GM12874 (cell line): ENCODE results near the gene GPR176.

Experiments used
- TF ChIP-seq, protein P1 (sequence below): IDR thresholded peaks from 2 replicates; pipeline ENCODE4 v1.5.1; 2011; ENCODE audit warnings: low read depth, mild to moderate bottlenecking, control low read depth, low read length, moderate library complexity; ENCODE audit not compliant: insufficient read depth

The GPR176 gene

DNA sequence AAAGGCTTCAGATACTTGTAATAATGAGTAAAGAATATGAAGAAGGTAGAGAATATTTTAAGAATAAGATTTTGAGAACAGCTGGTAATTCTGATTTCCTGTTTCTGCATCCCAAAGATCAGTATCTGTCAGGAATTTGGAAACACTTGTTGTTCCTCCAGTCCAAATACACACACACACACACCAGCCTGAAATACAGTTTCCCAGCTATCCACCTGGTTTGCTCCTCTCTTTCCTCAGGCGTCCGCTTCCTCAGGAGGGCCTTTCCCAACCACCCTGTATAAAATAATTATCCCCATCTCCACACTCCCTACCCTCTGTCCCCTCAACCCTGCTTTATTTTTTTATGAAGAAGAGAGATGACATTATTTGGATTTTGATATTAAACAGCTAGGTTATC, 135.4 kb downstream of the GPR176 start:
- TF ChIP-seq, protein P1, sequence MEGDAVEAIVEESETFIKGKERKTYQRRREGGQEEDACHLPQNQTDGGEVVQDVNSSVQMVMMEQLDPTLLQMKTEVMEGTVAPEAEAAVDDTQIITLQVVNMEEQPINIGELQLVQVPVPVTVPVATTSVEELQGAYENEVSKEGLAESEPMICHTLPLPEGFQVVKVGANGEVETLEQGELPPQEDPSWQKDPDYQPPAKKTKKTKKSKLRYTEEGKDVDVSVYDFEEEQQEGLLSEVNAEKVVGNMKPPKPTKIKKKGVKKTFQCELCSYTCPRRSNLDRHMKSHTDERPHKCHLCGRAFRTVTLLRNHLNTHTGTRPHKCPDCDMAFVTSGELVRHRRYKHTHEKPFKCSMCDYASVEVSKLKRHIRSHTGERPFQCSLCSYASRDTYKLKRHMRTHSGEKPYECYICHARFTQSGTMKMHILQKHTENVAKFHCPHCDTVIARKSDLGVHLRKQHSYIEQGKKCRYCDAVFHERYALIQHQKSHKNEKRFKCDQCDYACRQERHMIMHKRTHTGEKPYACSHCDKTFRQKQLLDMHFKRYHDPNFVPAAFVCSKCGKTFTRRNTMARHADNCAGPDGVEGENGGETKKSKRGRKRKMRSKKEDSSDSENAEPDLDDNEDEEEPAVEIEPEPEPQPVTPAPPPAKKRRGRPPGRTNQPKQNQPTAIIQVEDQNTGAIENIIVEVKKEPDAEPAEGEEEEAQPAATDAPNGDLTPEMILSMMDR: no peak

DNA sequence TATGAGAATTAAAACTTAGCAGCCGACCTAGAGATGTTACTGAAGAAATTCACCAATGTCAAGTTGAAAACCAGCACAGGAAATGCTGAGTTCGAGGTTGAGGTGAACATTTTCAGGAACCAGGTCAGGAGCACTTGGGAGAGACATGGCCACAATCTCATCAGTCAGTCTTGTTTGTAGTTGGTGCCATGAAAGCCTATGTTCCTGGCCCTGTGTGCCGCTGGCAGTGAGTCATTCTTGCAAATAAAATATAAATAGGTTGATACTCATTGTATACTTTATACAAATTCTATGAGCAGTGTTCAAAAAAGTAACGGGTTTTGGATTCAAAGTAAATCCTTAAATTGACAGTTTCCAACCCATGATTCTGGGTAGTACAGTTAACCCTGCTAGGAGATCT, 135.9 kb downstream of the GPR176 start:
- TF ChIP-seq, protein P1: no peak

DNA sequence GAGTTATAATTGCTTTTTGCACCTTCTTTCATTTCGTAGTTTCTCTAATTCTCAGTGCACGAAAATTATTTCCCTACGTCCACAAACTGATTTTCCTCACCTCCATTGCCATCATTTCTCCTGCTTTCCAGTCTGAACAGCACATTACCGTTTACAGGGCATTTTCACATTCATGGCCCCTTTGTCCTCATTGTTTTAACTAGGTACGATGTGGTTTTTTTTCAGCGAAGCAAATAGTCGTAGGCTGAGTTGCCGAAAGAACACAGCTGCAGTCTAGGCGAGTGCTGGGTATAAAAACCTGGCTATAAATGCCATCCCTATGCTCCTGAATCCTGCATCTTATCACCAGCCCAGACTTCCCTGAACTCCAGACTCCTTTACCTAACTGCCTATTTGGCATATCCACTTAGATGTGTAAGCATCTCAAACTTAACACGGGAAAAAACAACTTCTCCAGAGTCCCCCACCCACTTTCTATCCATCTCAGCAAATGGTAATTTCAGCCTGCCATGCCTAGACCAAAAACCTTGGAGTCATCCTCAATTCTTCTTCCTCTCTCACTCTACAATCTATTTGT, 136.7 kb downstream of the GPR176 start:
- TF ChIP-seq, protein P1: no peak

DNA sequence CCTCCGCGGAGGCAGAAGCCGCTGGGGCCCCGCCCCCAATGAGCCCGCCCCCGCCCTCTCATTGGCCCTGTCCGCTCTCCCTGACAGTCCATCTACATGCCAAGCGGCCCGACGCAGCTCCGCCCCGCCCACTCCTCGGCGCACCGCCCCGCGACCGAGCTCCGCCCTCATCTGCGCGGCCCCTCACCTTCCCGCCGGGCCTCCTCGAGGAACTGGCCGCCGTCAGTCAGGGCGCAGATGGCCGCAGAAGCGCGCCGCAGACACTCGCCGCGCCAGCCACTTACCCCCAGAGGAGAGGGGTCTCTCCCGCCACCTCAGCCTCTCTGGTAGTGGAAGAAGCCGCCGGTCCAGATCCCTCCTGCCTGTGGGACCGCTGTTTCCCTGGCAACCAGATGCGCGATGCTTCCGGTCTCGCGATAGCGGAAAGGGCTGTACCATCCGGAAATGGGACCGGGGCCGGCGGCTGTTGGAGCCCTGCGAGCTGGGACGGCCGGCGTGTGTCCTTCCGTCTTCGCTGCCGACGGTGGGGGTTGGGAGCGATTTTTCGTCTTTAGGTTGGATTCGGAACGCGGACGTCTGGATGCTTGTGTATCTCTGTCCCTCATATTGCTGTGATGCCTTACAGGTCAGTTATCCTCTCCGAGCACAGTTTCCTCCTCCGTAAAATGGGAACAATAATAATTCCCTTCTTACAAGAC, 137.5 kb downstream of the GPR176 start, which contains the start of gene FSIP1:
TSS of gene FSIP1 (minus strand) at position 401 of the 698 bp plus-strand sequence. CDS start 6,317 bp downstream, outside the sequence.
- TF ChIP-seq, protein P1: no peak

DNA sequence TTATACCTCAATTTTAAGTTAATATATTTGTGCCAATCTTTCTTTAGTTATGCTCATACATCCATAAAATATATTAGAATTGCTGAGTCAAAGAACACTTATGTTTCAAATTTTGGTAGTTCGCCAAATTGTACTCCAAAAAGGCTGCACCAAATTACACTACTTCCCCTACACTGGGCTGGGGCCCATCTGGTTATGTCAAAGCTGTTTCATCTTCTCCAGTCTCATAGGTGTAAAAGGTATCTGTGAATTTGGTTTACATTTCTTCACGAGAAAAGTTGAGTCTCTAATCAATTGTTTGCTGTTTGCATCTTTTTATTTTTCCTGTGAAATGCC, 138.1 kb downstream of the GPR176 start:
- TF ChIP-seq, protein P1: no peak

DNA sequence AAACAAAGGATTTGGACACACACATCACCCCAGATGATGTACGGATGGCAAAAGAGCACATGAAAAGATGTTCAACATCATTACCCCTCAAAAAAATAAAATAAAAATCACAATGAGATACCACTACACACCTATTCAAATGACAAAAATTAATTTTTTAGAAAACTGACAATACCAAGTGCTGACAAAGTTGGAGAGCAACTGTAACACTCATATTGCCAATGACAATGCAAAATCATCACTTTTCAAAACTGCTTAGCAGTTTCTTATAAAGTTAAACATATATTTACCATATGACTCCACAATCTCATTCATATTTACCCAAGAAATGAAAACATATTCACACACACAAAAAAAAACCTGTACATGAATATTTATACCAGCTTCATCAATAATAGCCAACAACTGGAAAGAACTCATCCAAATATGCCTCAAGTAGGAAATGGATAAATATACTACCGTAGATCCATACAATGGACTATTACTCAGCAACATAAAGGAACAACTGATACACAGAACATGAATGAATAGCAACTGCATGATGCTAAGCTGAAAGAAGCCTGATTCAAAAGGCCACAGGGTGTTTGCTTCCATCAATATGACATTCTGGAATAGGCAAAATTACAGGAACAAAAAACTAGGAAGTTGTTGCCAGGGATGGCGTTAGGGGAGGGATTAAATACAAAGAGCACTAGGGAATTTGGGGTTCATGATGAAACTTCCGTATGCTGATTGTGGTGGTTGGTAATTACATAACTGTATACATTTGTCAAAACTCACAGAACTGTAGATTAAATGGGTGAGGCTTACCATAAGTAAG, 138.7 kb downstream of the GPR176 start:
- TF ChIP-seq, protein P1: no peak

DNA sequence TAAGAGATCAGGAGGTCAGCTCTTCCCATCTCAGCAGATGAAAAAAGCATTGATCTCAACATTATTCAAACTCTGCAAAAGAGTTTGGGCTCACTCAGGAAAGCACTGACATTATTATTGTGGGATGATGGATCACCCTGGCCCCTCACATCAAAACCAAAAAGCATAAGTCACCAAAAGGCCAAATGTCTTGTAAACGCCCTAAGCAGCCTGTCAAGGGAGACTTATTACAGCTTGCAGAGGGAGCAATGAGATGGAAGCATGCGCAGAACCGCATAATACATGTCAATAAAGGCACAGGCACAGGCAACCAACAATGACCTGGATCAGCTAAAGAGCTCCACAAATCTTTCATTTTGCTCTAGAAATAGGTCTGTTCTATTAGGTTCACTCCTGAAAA, 142.0 kb downstream of the GPR176 start:
- TF ChIP-seq, protein P1: no peak
